Urothelium cell line (cell line): ENCODE data around the gene THSD7A.

Experiments
- DNase-seq: peaks from one replicate; pipeline ENCODE4 v3.0.0; 2011; ENCODE audit warnings: low spot score, mixed read lengths
- FAIRE-seq: peaks from 2 replicates; lab custom pipeline; 2011; peaks lifted over from hg19 to GRCh38; lab: Jason Lieb, UNC

Gene THSD7A

GRCh38 chr7:11642841-11643240, 189.2 kb downstream of the THSD7A start:
- DNase-seq = no peak
- FAIRE-seq = no peak

GRCh38 chr7:11642276-11642675, 189.7 kb downstream of the THSD7A start:
- FAIRE-seq = no peak

GRCh38 chr7:11638011-11638774, 193.8 kb downstream of the THSD7A start:
- FAIRE-seq = no peak
- no peak for DNase-seq

More at GRCh38 chr7:11642276-11642675, 189.7 kb downstream of the THSD7A start:
- DNase-seq = no peak

GRCh38 chr7:11636274-11636673, 195.7 kb downstream of the THSD7A start:
- no peak for FAIRE-seq
- DNase-seq = no peak

- DNase-seq (no peak), FAIRE-seq (no peak)
Observed at GRCh38 chr7:11633310-11633709, 198.7 kb downstream of the THSD7A start.

- no peak for FAIRE-seq
- no peak for DNase-seq
Observed at GRCh38 chr7:11630355-11630754, 201.6 kb downstream of the THSD7A start.

- no peak for FAIRE-seq
Observed at GRCh38 chr7:11625669-11626068, 206.3 kb downstream of the THSD7A start.

GRCh38 chr7:11623093-11623678, 208.8 kb downstream of the THSD7A start:
- FAIRE-seq = no peak
- DNase-seq = peak; percentile 31

More at GRCh38 chr7:11625669-11626068, 206.3 kb downstream of the THSD7A start:
- DNase-seq = no peak

- DNase-seq (no peak), FAIRE-seq (no peak)
Observed at GRCh38 chr7:11620406-11621253, 211.4 kb downstream of the THSD7A start.

- DNase-seq = no peak
- FAIRE-seq = no peak
Observed at GRCh38 chr7:11616466-11616865, 215.5 kb downstream of the THSD7A start.

GRCh38 chr7:11615174-11615573, 216.8 kb downstream of the THSD7A start:
- FAIRE-seq (peak; percentile 93), DNase-seq (no peak)

GRCh38 chr7:11613292-11613930, 218.6 kb downstream of the THSD7A start:
- DNase-seq (no peak), FAIRE-seq (no peak)

GRCh38 chr7:11612737-11613136, 219.3 kb downstream of the THSD7A start:
- no peak for FAIRE-seq
- DNase-seq = no peak

- FAIRE-seq = no peak
- DNase-seq = no peak
Observed at GRCh38 chr7:11609096-11609670, 222.8 kb downstream of the THSD7A start.

- FAIRE-seq (no peak), DNase-seq (no peak)
Observed at GRCh38 chr7:11607686-11608085, 224.3 kb downstream of the THSD7A start.

GRCh38 chr7:11605749-11606148, 226.2 kb downstream of the THSD7A start:
- FAIRE-seq (no peak), DNase-seq (no peak)

GRCh38 chr7:11604505-11604904, 227.5 kb downstream of the THSD7A start:
- DNase-seq (no peak), FAIRE-seq (no peak)

GRCh38 chr7:11601761-11602160, 230.2 kb downstream of the THSD7A start:
- DNase-seq (no peak), FAIRE-seq (no peak)

GRCh38 chr7:11593322-11593721, 238.7 kb downstream of the THSD7A start:
- FAIRE-seq = no peak

GRCh38 chr7:11592699-11593098, 239.3 kb downstream of the THSD7A start:
- FAIRE-seq = no peak

More at GRCh38 chr7:11593322-11593721, 238.7 kb downstream of the THSD7A start:
- no peak for DNase-seq

GRCh38 chr7:11591943-11592342, 240.1 kb downstream of the THSD7A start:
- DNase-seq (no peak), FAIRE-seq (no peak)

More at GRCh38 chr7:11592699-11593098, 239.3 kb downstream of the THSD7A start:
- DNase-seq = no peak
